Measurements from ENCODE around the gene DUSP7. TPM values are rescaled to one million over a fixed set of nuclear protein-coding genes. Genes with fewer than 3 reads are reported as not detected.

DUSP7 gene
- total and polyA plus RNA-seq, 2 donors (not counting 3 experiments of a cell fraction or from before 2014, with no cell fraction given), result 29.2 to 37.7 TPM

DNA sequence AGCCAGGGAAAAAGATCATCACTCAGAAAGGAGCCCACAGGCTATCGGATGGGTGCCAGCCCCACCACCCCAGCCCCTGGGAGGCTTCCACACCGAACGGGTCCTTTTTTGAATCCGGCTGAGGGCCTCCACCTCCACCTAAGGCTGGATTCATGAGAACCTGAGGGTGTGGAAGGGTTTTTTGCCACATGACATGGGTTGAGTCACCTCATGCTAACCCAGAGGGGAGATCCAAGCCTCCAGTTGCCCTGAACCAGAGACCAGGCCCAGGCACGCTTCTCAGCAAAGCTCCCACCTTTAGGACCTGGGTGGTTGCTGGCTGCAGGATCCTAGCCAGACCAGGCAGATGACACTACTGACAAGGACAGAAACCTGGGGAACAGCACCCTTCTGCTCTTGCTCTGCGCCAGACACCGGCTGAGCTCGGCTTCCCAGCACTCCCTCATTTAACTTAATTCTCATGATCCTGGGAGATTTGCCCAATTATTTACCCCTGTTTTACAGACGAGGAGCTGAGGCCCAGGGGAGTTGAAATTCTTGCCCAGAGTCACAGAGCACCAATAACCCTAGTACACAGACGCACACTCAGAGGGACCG is 25.6 kb downstream of the DUSP7 start:
- CTCF ChIA-PET, result interaction anchor here (1.2 to 3.2 kb wide), 2 partner anchors 16 to 22 kb away, joined by 3 to 13 read pairs; no protein-coding TSS in a partner anchor
- POLR2A ChIA-PET, result no interaction called here
- FAIRE-seq (no peak), DNase-seq (ENCODE audit: low read depth, low spot score) (no peak)
- Histone ChIP-seq H2AFZ (ENCODE audit: low read depth, low read length) (no peak overlapping the region), H3K27me3 (ENCODE audit: control insufficient read depth in 2 of 2, insufficient read depth in 2 of 2, low read length in 2 of 2) (no peaks in the 10 kb centered on the region), H3K9me3 (replicated peaks; ENCODE audit: control insufficient read depth, insufficient read depth, low read length) (no peaks in the 10 kb centered on the region), H3K27ac (ENCODE audit: insufficient read depth, low read depth, low read length) (no peak overlapping the region), H3K4me1 (ENCODE audit: control insufficient read depth, extremely low read depth, insufficient read depth, low read length) (no peaks in the 10 kb centered on the region), H3K4me2 (ENCODE audit: insufficient read depth, low read length) (no peak overlapping the region), H3K9ac (replicated peaks; ENCODE audit: extremely low read depth, insufficient read depth, low read length) (no peak overlapping the region), H3K4me3 (replicated peaks in 1 of 3; ENCODE audit: insufficient read depth in 1 of 3, low read depth in 1 of 3, low read length in 3 of 3) (no peak overlapping the region), H3K9me1 (replicated peaks; ENCODE audit: control insufficient read depth, extremely low read depth, insufficient read depth, low read length) (no peaks in the 10 kb centered on the region), H3K36me3 (ENCODE audit: control insufficient read depth in 2 of 2, extremely low read depth in 1 of 2, insufficient read depth in 2 of 2, low read length in 2 of 2) (no peaks in the 10 kb centered on the region), H4K20me1 (replicated peaks; ENCODE audit: control insufficient read depth, extremely low read depth, insufficient read depth, low read length) (no peaks in the 10 kb centered on the region), H3K79me2 (ENCODE audit: control insufficient read depth, insufficient read depth, low read length) (no peaks in the 10 kb centered on the region)
- intact Hi-C loops (cut with micrococcal nuclease) (no loop called here), dilution Hi-C loops (cut with MboI; ENCODE audit: extremely low pct_ligation_motif_present, low sequenced_read_pairs) (no loop called here)
- TF ChIP-seq GATA2 (IDR thresholded peaks at IDR 0.05; ENCODE audit: insufficient read depth, insufficient read length, low read depth, low read length), result no peak
- TF ChIP-seq JUN (IDR thresholded peaks at IDR 0.05; ENCODE audit: borderline replicate concordance, insufficient read depth, insufficient read length, low read depth), result no peak
- TF ChIP-seq FOS (IDR thresholded peaks at IDR 0.05; ENCODE audit: borderline replicate concordance, insufficient read depth, low read length), result no peak
- no peak for TF ChIP-seq POLR2A (IDR thresholded peaks at IDR 0.05; ENCODE audit: low read depth, low read length)
- BruUV-seq (replicated peaks), result no TSS peak

DNA sequence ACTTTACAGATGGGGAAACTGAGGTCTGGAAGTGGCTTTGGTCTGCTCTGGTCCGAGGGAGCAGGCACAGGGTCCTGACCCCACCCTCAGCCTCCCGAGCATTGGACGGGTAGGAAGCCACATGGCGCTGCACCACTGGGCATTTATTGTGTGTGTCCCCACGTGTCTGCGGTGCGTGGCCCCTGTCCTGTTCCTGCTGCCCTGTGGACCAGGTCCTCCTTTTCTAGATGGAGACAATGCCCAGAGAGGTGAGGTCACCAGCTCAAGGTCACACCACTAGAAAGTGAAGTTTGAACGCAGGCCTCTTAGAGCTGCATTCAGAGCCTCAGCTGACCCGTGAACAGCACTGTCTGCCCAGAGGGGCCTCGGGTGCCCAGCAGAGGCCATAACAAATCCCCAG is 26.8 kb downstream of the DUSP7 start:
- H3K9ac ChIP-seq (replicated peaks; ENCODE audit: extremely low read depth, insufficient read depth, low read length), result no peak overlapping the region
- dilution Hi-C loops (cut with MboI; ENCODE audit: extremely low pct_ligation_motif_present, low sequenced_read_pairs), result no loop called here
- POLR2A ChIA-PET, result no interaction called here
- intact Hi-C loops (cut with micrococcal nuclease), result no loop called here
- H3K4me3 ChIP-seq (replicated peaks in 1 of 3; ENCODE audit: insufficient read depth in 1 of 3, low read depth in 1 of 3, low read length in 3 of 3), result no peak overlapping the region
- no peaks in the 10 kb centered on the region for H3K9me3 ChIP-seq (replicated peaks; ENCODE audit: control insufficient read depth, insufficient read depth, low read length)
- DNase-seq (ENCODE audit: low read depth, low spot score) (no peak), FAIRE-seq (no peak)
- H3K27ac ChIP-seq (ENCODE audit: insufficient read depth, low read depth, low read length), result no peak overlapping the region
- no peak overlapping the region for H3K4me2 ChIP-seq (ENCODE audit: insufficient read depth, low read length)
- no peaks in the 10 kb centered on the region for H3K79me2 ChIP-seq (ENCODE audit: control insufficient read depth, insufficient read depth, low read length)
- no peaks in the 10 kb centered on the region for H4K20me1 ChIP-seq (replicated peaks; ENCODE audit: control insufficient read depth, extremely low read depth, insufficient read depth, low read length)
- CTCF ChIA-PET, result interaction anchor here (1.6 to 2.2 kb wide), 3 partner anchors 12 to 93 kb away, joined by 3 to 7 read pairs (median 7); no protein-coding TSS in a partner anchor
- TF ChIP-seq POLR2A (IDR thresholded peaks at IDR 0.05; ENCODE audit: low read depth, low read length) (no peak), POLR2AphosphoS5 (IDR thresholded peaks at IDR 0.05; ENCODE audit: insufficient read depth, low read depth, low read length) (no peak), EZH2 (IDR thresholded peaks at IDR 0.05; ENCODE audit: borderline replicate concordance, low read depth, low read length, severe bottlenecking) (no peak), GATA2 (IDR thresholded peaks at IDR 0.05; ENCODE audit: insufficient read depth, insufficient read length, low read depth, low read length) (no peak), MYC (IDR thresholded peaks at IDR 0.05; ENCODE audit: low read depth, low read length) (no peak), FOS (IDR thresholded peaks at IDR 0.05; ENCODE audit: borderline replicate concordance, insufficient read depth, low read length) (no peak), JUN (IDR thresholded peaks at IDR 0.05; ENCODE audit: borderline replicate concordance, insufficient read depth, insufficient read length, low read depth) (no peak)
- TF ChIP-seq, protein P1, sequence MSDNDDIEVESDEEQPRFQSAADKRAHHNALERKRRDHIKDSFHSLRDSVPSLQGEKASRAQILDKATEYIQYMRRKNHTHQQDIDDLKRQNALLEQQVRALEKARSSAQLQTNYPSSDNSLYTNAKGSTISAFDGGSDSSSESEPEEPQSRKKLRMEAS (IDR thresholded peaks at IDR 0.05; ENCODE audit: insufficient read depth, insufficient read length), result no peak
- TF ChIP-seq, protein P2, sequence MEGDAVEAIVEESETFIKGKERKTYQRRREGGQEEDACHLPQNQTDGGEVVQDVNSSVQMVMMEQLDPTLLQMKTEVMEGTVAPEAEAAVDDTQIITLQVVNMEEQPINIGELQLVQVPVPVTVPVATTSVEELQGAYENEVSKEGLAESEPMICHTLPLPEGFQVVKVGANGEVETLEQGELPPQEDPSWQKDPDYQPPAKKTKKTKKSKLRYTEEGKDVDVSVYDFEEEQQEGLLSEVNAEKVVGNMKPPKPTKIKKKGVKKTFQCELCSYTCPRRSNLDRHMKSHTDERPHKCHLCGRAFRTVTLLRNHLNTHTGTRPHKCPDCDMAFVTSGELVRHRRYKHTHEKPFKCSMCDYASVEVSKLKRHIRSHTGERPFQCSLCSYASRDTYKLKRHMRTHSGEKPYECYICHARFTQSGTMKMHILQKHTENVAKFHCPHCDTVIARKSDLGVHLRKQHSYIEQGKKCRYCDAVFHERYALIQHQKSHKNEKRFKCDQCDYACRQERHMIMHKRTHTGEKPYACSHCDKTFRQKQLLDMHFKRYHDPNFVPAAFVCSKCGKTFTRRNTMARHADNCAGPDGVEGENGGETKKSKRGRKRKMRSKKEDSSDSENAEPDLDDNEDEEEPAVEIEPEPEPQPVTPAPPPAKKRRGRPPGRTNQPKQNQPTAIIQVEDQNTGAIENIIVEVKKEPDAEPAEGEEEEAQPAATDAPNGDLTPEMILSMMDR (IDR thresholded peaks at IDR 0.05; ENCODE audit: extremely low read depth in 1 of 2, insufficient read depth in 1 of 2, low read depth in 1 of 2, low read length in 2 of 2), result no peak
- H3K27me3 ChIP-seq (ENCODE audit: control insufficient read depth in 2 of 2, insufficient read depth in 2 of 2, low read length in 2 of 2), result no peaks in the 10 kb centered on the region
- H3K4me1 ChIP-seq (ENCODE audit: control insufficient read depth, extremely low read depth, insufficient read depth, low read length), result no peaks in the 10 kb centered on the region
- H2AFZ ChIP-seq (ENCODE audit: low read depth, low read length), result no peak overlapping the region
- no peaks in the 10 kb centered on the region for H3K36me3 ChIP-seq (ENCODE audit: control insufficient read depth in 2 of 2, extremely low read depth in 1 of 2, insufficient read depth in 2 of 2, low read length in 2 of 2)
- no peaks in the 10 kb centered on the region for H3K9me1 ChIP-seq (replicated peaks; ENCODE audit: control insufficient read depth, extremely low read depth, insufficient read depth, low read length)
- no TSS peak for BruUV-seq (replicated peaks)
